ENCODE results near the gene CLDN11. TPM values are rescaled to one million over a fixed set of nuclear protein-coding genes. Genes with fewer than 3 reads are reported as not detected.

Gene CLDN11
- total RNA-seq, 1 experiment from 2014 or later, result 0.22 TPM

GRCh38 chr3:170440344-170440743, 21.7 kb downstream of the CLDN11 start:
- Histone ChIP-seq H3K79me2 (ENCODE audit: insufficient read depth, low read length) (no peaks in the 10 kb centered on the region), H3K4me2 (ENCODE audit: low read length) (no peak overlapping the region), H3K9ac (ENCODE audit: low read length) (no peak overlapping the region), H2AFZ (ENCODE audit: low read depth, low read length, poor library complexity, severe bottlenecking) (no peak overlapping the region), H3K4me3 (replicated peaks in 1 of 2; ENCODE audit: low read depth in 1 of 2, low read length in 2 of 2) (no peak overlapping the region), H3K27me3 (ENCODE audit: insufficient read depth, low read length) (no peaks in the 10 kb centered on the region), H3K9me3 (ENCODE audit: control insufficient read depth in 1 of 2, insufficient read depth in 1 of 2, low read depth in 1 of 2, low read length in 2 of 2) (no peaks in the 10 kb centered on the region), H3K27ac (ENCODE audit: low read depth, low read length) (no peak overlapping the region), H3K9me2 (ENCODE audit: insufficient read depth) (no peaks in the 10 kb centered on the region), H4K20me1 (ENCODE audit: insufficient read depth) (no peaks in the 10 kb centered on the region), H3K36me3 (ENCODE audit: control insufficient read depth in 1 of 2, insufficient read depth in 2 of 2, low read length in 2 of 2) (no peaks in the 10 kb centered on the region), H3K4me1 (ENCODE audit: control insufficient read depth in 1 of 2, insufficient read depth in 2 of 2, low read length in 2 of 2) (no peaks in the 10 kb centered on the region)
- TF ChIP-seq TCF7L2 (IDR thresholded peaks at IDR 0.05; ENCODE audit: borderline replicate concordance, extremely low read depth, insufficient read depth, insufficient read length) (no peak), RAD21 (IDR thresholded peaks at IDR 0.05; ENCODE audit: low read depth) (no peak), CBX3 (IDR thresholded peaks at IDR 0.05; ENCODE audit: low read depth) (no peak), ELF1 (IDR thresholded peaks at IDR 0.05; ENCODE audit: borderline replicate concordance, low read depth) (no peak), SIN3A (IDR thresholded peaks at IDR 0.05; ENCODE audit: low read depth) (no peak), ZNF274 (IDR thresholded peaks at IDR 0.05; ENCODE audit: low read depth, low read length) (no peak), ZFX (IDR thresholded peaks at IDR 0.05) (no peak), CEBPB (IDR thresholded peaks at IDR 0.05; ENCODE audit: low read depth) (no peak), YY1 (IDR thresholded peaks at IDR 0.05; ENCODE audit: extremely low read depth, insufficient replicate concordance, low read depth, low read length) (no peak), FOSL1 (IDR thresholded peaks at IDR 0.05; ENCODE audit: low read depth) (no peak), ZBTB33 (IDR thresholded peaks at IDR 0.05; ENCODE audit: extremely low read depth, insufficient replicate concordance, low read length) (no peak), JUND (IDR thresholded peaks at IDR 0.05) (no peak), SRF (IDR thresholded peaks at IDR 0.05; ENCODE audit: low read depth) (no peak), POLR2A (IDR thresholded peaks at IDR 0.05; ENCODE audit: borderline replicate concordance, extremely low read depth, insufficient read depth, insufficient read length) (no peak), EZH2 (IDR thresholded peaks at IDR 0.05) (no peak), SP1 (IDR thresholded peaks at IDR 0.05; ENCODE audit: low read depth) (no peak), EGR1 (IDR thresholded peaks at IDR 0.05; ENCODE audit: low read depth) (no peak)
- TF ChIP-seq, protein P1, sequence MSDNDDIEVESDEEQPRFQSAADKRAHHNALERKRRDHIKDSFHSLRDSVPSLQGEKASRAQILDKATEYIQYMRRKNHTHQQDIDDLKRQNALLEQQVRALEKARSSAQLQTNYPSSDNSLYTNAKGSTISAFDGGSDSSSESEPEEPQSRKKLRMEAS (IDR thresholded peaks at IDR 0.05), result no peak
- TF ChIP-seq, protein P2, sequence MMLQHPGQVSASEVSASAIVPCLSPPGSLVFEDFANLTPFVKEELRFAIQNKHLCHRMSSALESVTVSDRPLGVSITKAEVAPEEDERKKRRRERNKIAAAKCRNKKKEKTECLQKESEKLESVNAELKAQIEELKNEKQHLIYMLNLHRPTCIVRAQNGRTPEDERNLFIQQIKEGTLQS (IDR thresholded peaks at IDR 0.05), result no peak
- DNase-seq (ENCODE audit: low read depth, low spot score), result no peak
- intact Hi-C loops (cut with micrococcal nuclease), result no loop called here
- CTCF ChIA-PET, result no interaction called here
- no TSS peak for BruUV-seq (replicated peaks)
- POLR2A ChIA-PET, result no interaction called here
- no peak for ATAC-seq
- RAD21 ChIA-PET (ENCODE audit: low non-redundant PET in 1 of 2, low total read pairs in 2 of 2, uncharacterized antibody in 2 of 2, unreplicated experiment in 2 of 2), result no interaction called here

All from HCT116 (cell line).